Endothelial cell of umbilical vein (primary cell): Measurements from ENCODE around the gene ADIPOR1. TPM values are rescaled to one million over a fixed set of nuclear protein-coding genes. Genes with fewer than 3 reads are reported as not detected.

ENCODE experiments used
- BruUV-seq: library from RNA; stranded (reverse); fragments of 400-500 nt; replicated peaks from 2 replicates; lab custom pipeline; 2021; lab: Mats Ljungman, UMichigan
- CTCF ChIA-PET: fragments of 300-600, 350-600 bp; sonication (Branson Sonifier 250); formaldehyde crosslinking; loops from one replicate; lab custom pipeline; 2021; ENCODE audit warnings: antibody characterized with exemption, inconsistent platforms; lab: Charles Lee
- POLR2A ChIA-PET: fragments of 300-600, 350-600 bp; sonication (Branson Sonifier 250); formaldehyde crosslinking; loops from one replicate; lab custom pipeline; 2021; ENCODE audit warnings: antibody characterized with exemption, inconsistent platforms; lab: Charles Lee
- DNase-seq: peaks from one replicate; pipeline ENCODE4 v3.0.0-alpha.2; 2011; ENCODE audit warnings: low read depth, low spot score
- FAIRE-seq: peaks from 2 replicates; lab custom pipeline; 2011; peaks lifted over from hg19 to GRCh38; lab: Jason Lieb, UNC
- H2AFZ ChIP-seq: 2 replicates; pipeline ENCODE4 v1.6.0; 2012; ENCODE audit warnings: low read depth, low read length, control low read depth, inconsistent platforms
- H3K27ac ChIP-seq: 2 replicates; pipeline ENCODE4 v1.5.1; 2011; ENCODE audit warnings: low read depth, mild to moderate bottlenecking, control low read depth, low read length, moderate library complexity; ENCODE audit not compliant: insufficient read depth
- H3K27me3 ChIP-seq, 2 experiments: 2 replicates each; pipeline versions ENCODE4 v1.6.0 to v1.6.1; 2011; ENCODE audit warnings: low read length in 2 of 2, mixed read lengths in 1 of 2; ENCODE audit not compliant: control insufficient read depth in 2 of 2, insufficient read depth in 2 of 2
- H3K36me3 ChIP-seq, 2 experiments: 2 replicates in 1 of 2; 3 replicates in 1 of 2; pipeline ENCODE4 v1.5.1; 2011; ENCODE audit warnings: low read length in 2 of 2, mild to moderate bottlenecking in 1 of 2, moderate library complexity in 1 of 2; ENCODE audit not compliant: control insufficient read depth in 2 of 2, insufficient read depth in 2 of 2; ENCODE audit errors: extremely low read depth in 1 of 2
- H3K4me1 ChIP-seq: 3 replicates; pipeline ENCODE4 v1.5.1; 2011; ENCODE audit warnings: mild to moderate bottlenecking, low read length; ENCODE audit not compliant: control insufficient read depth, insufficient read depth; ENCODE audit errors: extremely low read depth
- H3K4me2 ChIP-seq: 2 replicates; pipeline ENCODE4 v1.6.1; 2011; ENCODE audit warnings: low read length, control low read depth, mixed read lengths; ENCODE audit not compliant: insufficient read depth
- H3K4me3 ChIP-seq, 3 experiments: fragments of 200-600 bp in 1 of 3; sonication (generic), shearing (Covaris generic) in 1 of 3; replicated peaks in 1 of 3; 2 replicates each; pipeline ENCODE4 v1.5.1; 2011 to 2016; ENCODE audit warnings: control low read depth in 3 of 3, low read length in 3 of 3, mild to moderate bottlenecking in 2 of 3, inconsistent platforms in 1 of 3, low read depth in 1 of 3, moderate library complexity in 1 of 3; ENCODE audit not compliant: insufficient read depth in 1 of 3
- H3K79me2 ChIP-seq: 2 replicates; pipeline ENCODE4 v1.6.0; 2012; ENCODE audit warnings: low read length, inconsistent platforms; ENCODE audit not compliant: control insufficient read depth, insufficient read depth
- H3K9ac ChIP-seq: replicated peaks from 2 replicates; pipeline ENCODE3; 2011; ENCODE audit warnings: low read length, control low read depth; ENCODE audit not compliant: insufficient read depth; ENCODE audit errors: extremely low read depth
- H3K9me1 ChIP-seq: replicated peaks from 3 replicates; pipeline ENCODE4 v1.6.0; 2011; ENCODE audit warnings: mild to moderate bottlenecking, low read length; ENCODE audit not compliant: control insufficient read depth, insufficient read depth; ENCODE audit errors: extremely low read depth
- H3K9me3 ChIP-seq: replicated peaks from 2 replicates; pipeline ENCODE4 v1.5.1; 2012; ENCODE audit warnings: low read length, inconsistent platforms; ENCODE audit not compliant: control insufficient read depth, insufficient read depth
- H4K20me1 ChIP-seq: replicated peaks from 2 replicates; pipeline ENCODE3; 2011; ENCODE audit warnings: mild to moderate bottlenecking, low read length; ENCODE audit not compliant: control insufficient read depth, insufficient read depth; ENCODE audit errors: extremely low read depth
- EZH2 ChIP-seq: IDR thresholded peaks from 2 replicates; pipeline ENCODE4 v1.6.1; 2012; ENCODE audit warnings: borderline replicate concordance, low read depth, mild to moderate bottlenecking, moderate library complexity, low read length, inconsistent platforms; ENCODE audit not compliant: severe bottlenecking
- FOS ChIP-seq: IDR thresholded peaks from 2 replicates; pipeline ENCODE4 v1.6.1; 2011; ENCODE audit warnings: mild to moderate bottlenecking, low read length, moderate library complexity, borderline replicate concordance; ENCODE audit not compliant: insufficient read depth
- GATA2 ChIP-seq: IDR thresholded peaks from 2 replicates; pipeline ENCODE4 v1.7.0; 2011; ENCODE audit warnings: low read depth, mild to moderate bottlenecking, moderate library complexity, mixed read lengths, low read length; ENCODE audit not compliant: insufficient read length, insufficient read depth
- JUN ChIP-seq: IDR thresholded peaks from 2 replicates; pipeline ENCODE4 v1.6.1; 2011; ENCODE audit warnings: borderline replicate concordance, low read depth; ENCODE audit not compliant: insufficient read length, insufficient read depth
- MYC ChIP-seq: IDR thresholded peaks from one replicate; pipeline ENCODE4 v1.6.1; 2011; ENCODE audit warnings: mild to moderate bottlenecking, low read depth, low read length
- POLR2A ChIP-seq: IDR thresholded peaks from 2 replicates; pipeline ENCODE4 v1.6.1; 2012; ENCODE audit warnings: low read depth, mild to moderate bottlenecking, control low read depth, low read length
- POLR2AphosphoS5 ChIP-seq: IDR thresholded peaks from 2 replicates; pipeline ENCODE4 v1.6.1; 2012; ENCODE audit warnings: low read depth, mild to moderate bottlenecking, control low read depth, low read length, moderate library complexity; ENCODE audit not compliant: insufficient read depth
- dilution Hi-C: fragments of 300-500 bp; cut with MboI; formaldehyde crosslinking; loops from one replicate; pipeline ENCODE4 v1.15.0; 2019; ENCODE audit warnings: low sequenced_read_pairs; ENCODE audit not compliant: extremely low pct_ligation_motif_present
- intact Hi-C: fragments of 100-400 bp; cut with micrococcal nuclease; formaldehyde crosslinking; loops from one replicate; pipeline ENCODE4 v1.10.0; 2022
- polyA plus RNA-seq, 4 experiments: library from polyadenylated mRNA; depleted of rRNA in 3 of 4; stranded (reverse) in 3 of 4; unstranded in 1 of 4; fragments of >200 nt; gene quantifications; 2 replicates each; pipeline versions ENCODE4 v1.2.1 to v1.2.3, GENCODE V29; 2011 to 2012; ENCODE audit warnings: missing spikeins in 1 of 4
- total RNA-seq: library from RNA; stranded (reverse); gene quantifications from 2 replicates; pipeline ENCODE4 v1.2.3, GENCODE V29; 2021
- TF ChIP-seq, protein P1 (sequence below), 2 donors: IDR thresholded peaks; 1 replicate in 1 of 2; 2 replicates in 1 of 2; pipeline ENCODE4 v1.5.1; 2011; ENCODE audit warnings: low read length in 2 of 2, mild to moderate bottlenecking in 2 of 2, moderate library complexity in 2 of 2, control low read depth in 1 of 2, inconsistent platforms in 1 of 2, low read depth in 1 of 2; ENCODE audit not compliant: insufficient read depth in 1 of 2; ENCODE audit errors: extremely low read depth in 1 of 2
- TF ChIP-seq, protein P2 (sequence below): IDR thresholded peaks from 2 replicates; pipeline ENCODE4 v1.6.1; 2011; ENCODE audit not compliant: insufficient read depth, insufficient read length

ADIPOR1 gene
- total and polyA plus RNA-seq, 2 donors (not counting 3 experiments of a cell fraction or from before 2014, with no cell fraction given) = 67.2 to 135 TPM

DNA sequence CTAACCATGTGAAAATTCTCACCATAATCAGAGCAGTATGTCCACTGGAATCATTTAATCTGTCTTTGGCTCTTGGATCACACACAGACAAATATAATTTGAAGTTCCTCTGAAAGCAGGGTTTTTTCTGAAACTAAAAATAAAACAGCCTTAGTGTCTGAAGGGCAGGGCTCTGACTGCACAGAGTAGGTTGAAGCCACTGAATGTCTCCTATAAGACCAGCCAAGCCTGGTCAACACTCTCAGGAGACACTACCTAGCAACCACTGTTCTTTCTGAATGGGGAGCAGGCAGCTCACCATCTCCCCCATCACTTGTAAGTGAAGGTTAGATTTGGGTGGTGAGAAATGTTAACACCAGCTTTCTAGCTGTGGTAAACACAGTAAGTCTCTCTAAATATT, 33.0 kb upstream of the ADIPOR1 start:
- TF ChIP-seq GATA2 (no peak), MYC (no peak), JUN (no peak), FOS (no peak), POLR2A (no peak), POLR2AphosphoS5 (no peak), EZH2 (no peak)
- TF ChIP-seq, protein P1, sequence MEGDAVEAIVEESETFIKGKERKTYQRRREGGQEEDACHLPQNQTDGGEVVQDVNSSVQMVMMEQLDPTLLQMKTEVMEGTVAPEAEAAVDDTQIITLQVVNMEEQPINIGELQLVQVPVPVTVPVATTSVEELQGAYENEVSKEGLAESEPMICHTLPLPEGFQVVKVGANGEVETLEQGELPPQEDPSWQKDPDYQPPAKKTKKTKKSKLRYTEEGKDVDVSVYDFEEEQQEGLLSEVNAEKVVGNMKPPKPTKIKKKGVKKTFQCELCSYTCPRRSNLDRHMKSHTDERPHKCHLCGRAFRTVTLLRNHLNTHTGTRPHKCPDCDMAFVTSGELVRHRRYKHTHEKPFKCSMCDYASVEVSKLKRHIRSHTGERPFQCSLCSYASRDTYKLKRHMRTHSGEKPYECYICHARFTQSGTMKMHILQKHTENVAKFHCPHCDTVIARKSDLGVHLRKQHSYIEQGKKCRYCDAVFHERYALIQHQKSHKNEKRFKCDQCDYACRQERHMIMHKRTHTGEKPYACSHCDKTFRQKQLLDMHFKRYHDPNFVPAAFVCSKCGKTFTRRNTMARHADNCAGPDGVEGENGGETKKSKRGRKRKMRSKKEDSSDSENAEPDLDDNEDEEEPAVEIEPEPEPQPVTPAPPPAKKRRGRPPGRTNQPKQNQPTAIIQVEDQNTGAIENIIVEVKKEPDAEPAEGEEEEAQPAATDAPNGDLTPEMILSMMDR (IDR thresholded peaks at IDR 0.05; ENCODE audit: extremely low read depth in 1 of 2, insufficient read depth in 1 of 2, low read depth in 1 of 2, low read length in 2 of 2) = no peak
- TF ChIP-seq, protein P2, sequence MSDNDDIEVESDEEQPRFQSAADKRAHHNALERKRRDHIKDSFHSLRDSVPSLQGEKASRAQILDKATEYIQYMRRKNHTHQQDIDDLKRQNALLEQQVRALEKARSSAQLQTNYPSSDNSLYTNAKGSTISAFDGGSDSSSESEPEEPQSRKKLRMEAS = no peak

More for the DNA sequence above, 33.0 kb upstream of the ADIPOR1 start:
- no peak overlapping the region for H3K4me3 ChIP-seq
- H3K4me2 ChIP-seq = no peak overlapping the region
- H3K27me3 ChIP-seq = peaks cover 12 to 40% of the 10 kb centered on the region in 2 experiments
- no peaks in the 10 kb centered on the region for H3K9me1 ChIP-seq
- H3K27ac ChIP-seq = no peak overlapping the region
- ChIA-PET POLR2A (no interaction called here), CTCF (interaction anchor here (1.6 to 1.8 kb wide), 2 partner anchors 8 to 10 kb away, joined by 4 to 9 read pairs; no protein-coding TSS in a partner anchor)
- DNase-seq (no peak), FAIRE-seq (no peak)
- H3K79me2 ChIP-seq = no peaks in the 10 kb centered on the region
- peaks cover 5% of the 10 kb centered on the region for H3K4me1 ChIP-seq
- H3K9ac ChIP-seq = no peak overlapping the region
- intact Hi-C loops = loop anchor here (10.0 kb wide), 1 partner anchor 106 kb away; the partner anchor contains the start of gene RABIF
- H2AFZ ChIP-seq = no peak overlapping the region
- dilution Hi-C loops = no loop called here
- no peaks in the 10 kb centered on the region for H3K9me3 ChIP-seq
- no peaks in the 10 kb centered on the region for H3K36me3 ChIP-seq
- no peaks in the 10 kb centered on the region for H4K20me1 ChIP-seq
- no TSS peak for BruUV-seq
